Anterior cingulate cortex (tissue), 58 donors: ENCODE results near the gene GSS.

Experiments used
- DNase-seq, 58 donors: peaks; one replicate each; lab custom pipeline; 2025; lab: John Stamatoyannopoulos, UW

GSS gene

GRCh38 chr20:34955231-34956040, at the start of gene GSS, which contains the start of gene MYH7B:
TSS of gene GSS (minus strand) at chr20:34955806. CDS start at chr20:34951852, 3,954 bp downstream.
TSS of gene MYH7B (plus strand) at chr20:34955868. CDS start at chr20:34978006, 22,138 bp downstream.
- DNase-seq, result peak; percentile 51 to 97 (median 92)

GRCh38 chr20:35004749-35005462, 49.3 kb upstream of the GSS start:
- DNase-seq, result no peak

GRCh38 chr20:35004051-35004725, 48.6 kb upstream of the GSS start:
- no peak for DNase-seq

GRCh38 chr20:35003211-35004031, 47.8 kb upstream of the GSS start:
- DNase-seq, result no peak

GRCh38 chr20:35002426-35003210, 47.0 kb upstream of the GSS start:
- no peak for DNase-seq

- DNase-seq, result no peak
These were observed 46.2 kb upstream of the GSS start for GRCh38 chr20:35001596-35002362.

GRCh38 chr20:35000922-35001595, 45.5 kb upstream of the GSS start:
- DNase-seq, result no peak

- no peak for DNase-seq
These were observed 44.8 kb upstream of the GSS start for GRCh38 chr20:35000311-35000921.

GRCh38 chr20:34999782-35000181, 44.2 kb upstream of the GSS start:
- no peak for DNase-seq

GRCh38 chr20:34999021-34999451, 43.4 kb upstream of the GSS start:
- DNase-seq, result peak in 1 of 58 donors; percentile 18

GRCh38 chr20:34998331-34998950, 42.8 kb upstream of the GSS start:
- DNase-seq, result peak in 1 of 58 donors; percentile 18

GRCh38 chr20:34997774-34998173, 42.2 kb upstream of the GSS start:
- no peak for DNase-seq

- peak in 48 of 58 donors; percentile 7 to 79 (median 42) for DNase-seq
These were observed 41.5 kb upstream of the GSS start for GRCh38 chr20:34997131-34997561.

- DNase-seq, result no peak
These were observed 40.8 kb upstream of the GSS start for GRCh38 chr20:34996243-34997028.

GRCh38 chr20:34995696-34996095, 40.1 kb upstream of the GSS start:
- no peak for DNase-seq

GRCh38 chr20:34995192-34995591, 39.6 kb upstream of the GSS start:
- DNase-seq, result no peak
